ENCODE results near the gene NDFIP2.
A peak's percentile ranks its signal among the peaks of the same experiment; 100 is the strongest.

Gene NDFIP2

GRCh38 chr13:79497852-79498251, 16.9 kb downstream of the NDFIP2 start:
- no peak for DNase-seq

DNA sequence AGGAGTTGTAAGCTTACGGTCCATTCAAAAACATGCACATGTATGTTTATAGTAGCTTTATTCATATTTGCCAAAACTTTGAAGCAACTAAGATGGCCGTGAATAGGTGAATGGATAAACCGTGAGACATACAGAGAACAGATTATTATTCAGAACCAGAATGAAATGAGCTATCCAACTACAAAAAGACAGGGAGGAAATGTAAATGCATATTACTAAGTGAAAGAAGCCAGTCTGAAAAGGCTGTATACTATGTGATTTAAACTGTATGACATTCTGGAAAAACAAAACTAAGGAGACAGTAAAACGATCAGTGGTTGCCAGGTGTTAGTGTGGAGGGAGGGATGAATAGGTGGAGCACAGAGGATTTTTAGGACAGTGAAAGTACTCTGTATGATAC, 19.9 kb downstream of the NDFIP2 start:
- DNase-seq: no peak

GRCh38 chr13:79501538-79502232, 20.7 kb downstream of the NDFIP2 start:
- DNase-seq: no peak

DNA sequence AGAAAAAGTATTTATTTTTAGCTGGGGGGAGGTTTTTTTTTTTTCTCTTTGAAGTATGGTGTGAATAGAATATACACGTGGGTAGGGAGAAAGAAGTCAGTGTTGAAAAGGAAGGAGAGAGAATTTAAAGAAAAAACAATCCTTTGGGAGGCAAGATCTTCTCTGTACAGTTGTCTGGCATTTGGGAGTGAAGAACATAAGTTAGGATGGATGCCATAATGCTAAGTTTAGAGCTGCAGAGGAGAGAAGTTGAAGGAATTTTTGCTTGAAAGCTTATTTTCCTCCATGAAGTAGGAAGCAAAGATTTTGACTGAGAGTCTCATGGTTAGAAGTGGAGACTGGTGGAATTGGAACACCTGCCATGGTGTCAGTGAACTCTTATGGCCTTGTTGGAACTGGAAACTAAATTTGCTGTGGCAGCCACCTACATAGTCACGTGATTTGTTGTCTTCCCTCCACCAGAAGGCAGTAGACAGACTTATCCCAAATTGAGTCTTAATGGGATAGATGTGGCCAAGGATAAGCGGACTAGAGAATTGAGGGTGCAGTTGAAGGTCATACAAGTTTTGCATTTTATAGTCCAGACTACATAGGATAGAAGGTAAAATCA, 22.0 kb downstream of the NDFIP2 start:
- DNase-seq: no peak

- no peak for DNase-seq
These were observed 22.6 kb downstream of the NDFIP2 start for GRCh38 chr13:79503473-79504017.

DNA sequence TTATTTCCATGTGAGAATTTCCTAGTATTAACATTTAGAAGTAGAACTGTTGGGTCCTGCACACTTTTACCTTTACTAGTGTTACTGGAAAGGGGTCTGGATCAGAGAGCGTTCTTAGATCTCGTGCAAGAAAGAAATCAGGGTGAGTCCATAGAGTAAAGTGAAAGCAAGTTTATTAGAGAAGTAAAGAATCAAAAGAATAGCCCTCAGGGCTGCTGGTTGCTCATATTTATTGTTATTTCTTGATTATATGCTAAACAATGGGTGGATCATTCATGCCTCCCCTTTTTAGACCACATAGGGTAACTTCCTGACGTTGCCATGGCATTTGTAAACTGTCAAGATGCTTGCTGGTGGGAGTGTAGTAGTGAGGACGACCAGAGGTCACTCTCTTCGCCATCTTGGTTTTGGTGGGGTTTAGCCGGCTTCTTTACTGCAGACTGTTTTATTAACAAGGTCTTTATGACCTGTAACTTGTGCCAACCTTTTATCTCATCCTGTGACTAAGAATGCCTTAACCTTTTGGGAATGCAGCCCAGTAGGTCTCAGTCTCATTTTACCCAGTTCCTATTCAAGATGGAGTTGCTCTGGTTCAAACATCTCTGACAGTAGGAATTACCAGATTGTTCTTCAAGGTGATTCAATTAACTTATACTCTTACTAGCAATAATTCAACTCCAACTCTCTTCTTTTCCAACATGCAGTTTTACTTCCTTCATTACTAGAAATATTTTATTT, 27.4 kb downstream of the NDFIP2 start:
- DNase-seq: no peak

GRCh38 chr13:79511611-79512010, 30.7 kb downstream of the NDFIP2 start:
- no peak for DNase-seq

DNA sequence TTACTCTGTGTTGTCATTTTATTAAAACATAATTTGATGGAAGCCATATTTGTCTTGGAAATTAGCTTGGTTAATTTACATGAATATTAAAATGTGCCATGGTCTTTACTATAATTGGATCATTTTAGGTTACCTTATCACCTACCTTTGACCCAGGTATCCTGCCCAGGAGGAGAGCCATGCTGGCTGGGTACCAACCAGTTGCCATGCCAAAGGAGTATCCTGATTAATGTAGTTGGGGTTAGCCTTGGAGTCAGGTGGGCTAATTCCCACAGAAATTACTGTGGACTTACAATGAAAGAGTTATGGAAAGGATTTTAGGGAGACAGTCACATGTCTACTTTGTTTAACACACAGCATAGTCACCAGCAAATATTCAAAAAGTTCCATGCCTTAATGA, 32.0 kb downstream of the NDFIP2 start:
- DNase-seq: no peak

DNA sequence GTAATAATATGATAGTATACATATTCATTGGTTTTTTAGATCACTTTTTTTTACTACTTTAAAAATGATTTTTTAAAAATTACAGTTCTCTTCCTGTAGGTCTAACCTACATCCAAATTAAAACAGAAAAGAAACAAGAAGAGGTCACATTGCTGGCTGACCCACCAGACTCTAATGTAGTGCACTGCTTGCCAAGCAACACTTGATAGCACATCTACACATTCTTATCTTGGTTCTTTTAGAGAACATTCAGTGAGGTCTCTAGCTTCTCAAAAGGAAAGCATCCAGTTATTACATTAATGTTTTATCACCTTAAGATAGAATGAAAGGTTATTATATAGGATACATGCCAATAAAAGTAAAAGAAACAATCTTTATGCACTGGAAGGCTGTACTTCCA, 35.6 kb downstream of the NDFIP2 start:
- no peak for DNase-seq

GRCh38 chr13:79519255-79519654, 38.3 kb downstream of the NDFIP2 start:
- no peak for DNase-seq

- DNase-seq: peak; percentile 74
These were observed 41.6 kb downstream of the NDFIP2 start for GRCh38 chr13:79522583-79522982.

GRCh38 chr13:79525064-79525857, 44.3 kb downstream of the NDFIP2 start:
- no peak for DNase-seq

DNA sequence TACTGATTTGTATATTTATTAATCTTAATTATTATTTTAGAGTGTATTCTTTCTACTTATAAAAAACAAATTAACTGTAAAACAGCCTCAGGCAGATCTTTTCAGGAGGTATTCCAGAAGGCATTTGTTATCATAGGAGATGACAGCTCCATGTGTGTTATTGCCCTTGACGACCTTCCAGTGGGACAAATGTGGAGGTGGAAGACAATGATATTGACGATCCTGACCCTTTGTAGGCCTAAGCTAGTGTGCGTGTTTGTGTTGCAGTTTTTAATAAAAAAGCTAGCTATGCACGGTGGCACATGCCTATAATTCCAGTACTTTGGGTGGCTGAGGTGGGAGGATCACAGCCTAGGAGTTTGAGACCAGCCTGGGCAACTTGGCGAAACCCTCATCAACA, 46.7 kb downstream of the NDFIP2 start:
- DNase-seq: no peak

- DNase-seq: no peak
These were observed 47.4 kb downstream of the NDFIP2 start for GRCh38 chr13:79528356-79528755.

DNA sequence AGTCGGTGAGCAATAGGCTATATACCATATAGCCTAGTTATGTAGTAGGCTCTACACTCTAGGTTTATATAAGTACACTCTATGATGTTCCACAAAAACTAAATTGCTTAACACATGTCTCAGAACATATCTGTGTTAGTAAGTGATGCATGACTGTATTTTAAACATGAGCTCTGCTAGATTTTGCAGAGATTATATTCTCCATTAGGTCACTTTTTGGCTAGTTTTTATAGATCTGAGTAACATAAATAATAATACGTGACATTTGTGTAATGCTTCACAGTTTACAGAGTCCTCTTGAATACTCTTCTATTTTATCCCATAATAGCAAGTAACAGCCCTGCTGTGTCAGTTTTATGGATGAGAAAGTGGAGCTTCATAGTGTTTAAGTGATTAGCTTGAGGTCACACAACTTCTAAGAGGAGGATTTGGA, 47.8 kb downstream of the NDFIP2 start:
- DNase-seq: no peak

- DNase-seq: no peak
These were observed 48.9 kb downstream of the NDFIP2 start for GRCh38 chr13:79529817-79530216.

DNA sequence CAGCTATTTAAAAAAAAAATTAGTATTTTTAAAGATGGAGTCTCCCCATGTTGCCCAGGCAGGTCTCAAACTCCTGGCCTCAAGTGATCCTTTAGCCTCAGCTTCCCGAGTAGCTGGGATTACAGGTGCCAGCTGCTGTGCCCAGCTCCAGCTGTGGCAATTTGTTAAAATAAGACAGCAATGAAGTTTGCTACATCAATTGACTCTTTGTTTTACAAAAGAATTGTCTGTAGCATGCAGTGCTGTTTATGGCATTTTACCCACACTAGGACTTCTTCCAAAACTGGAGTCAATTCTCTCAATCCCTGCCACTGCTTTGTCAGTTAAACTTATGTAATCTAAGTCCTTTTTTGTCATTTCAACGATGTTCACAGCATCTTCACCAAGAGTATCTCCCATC, 49.3 kb downstream of the NDFIP2 start:
- no peak for DNase-seq

- no peak for DNase-seq
These were observed 50.7 kb downstream of the NDFIP2 start for GRCh38 chr13:79531542-79532254.

DNA sequence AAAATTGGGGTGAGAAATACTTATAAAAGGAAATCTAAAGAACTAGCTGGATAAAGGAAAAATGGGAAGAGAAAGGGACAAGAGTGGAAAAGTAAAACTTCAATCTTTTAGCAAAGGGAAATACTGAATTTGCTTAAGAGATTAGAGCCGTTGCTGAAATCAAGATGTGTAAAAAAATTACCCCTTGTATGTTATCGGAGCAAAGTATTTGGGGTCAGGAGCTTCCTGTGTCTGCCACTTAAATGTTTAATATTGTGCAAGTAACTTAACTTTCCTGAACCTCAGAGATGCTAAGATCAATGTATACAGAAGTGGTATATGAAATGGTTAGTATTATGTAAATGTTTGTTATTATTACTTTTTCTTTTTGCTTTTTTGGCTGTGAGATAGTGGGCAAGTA, 51.6 kb downstream of the NDFIP2 start:
- DNase-seq: no peak

DNA sequence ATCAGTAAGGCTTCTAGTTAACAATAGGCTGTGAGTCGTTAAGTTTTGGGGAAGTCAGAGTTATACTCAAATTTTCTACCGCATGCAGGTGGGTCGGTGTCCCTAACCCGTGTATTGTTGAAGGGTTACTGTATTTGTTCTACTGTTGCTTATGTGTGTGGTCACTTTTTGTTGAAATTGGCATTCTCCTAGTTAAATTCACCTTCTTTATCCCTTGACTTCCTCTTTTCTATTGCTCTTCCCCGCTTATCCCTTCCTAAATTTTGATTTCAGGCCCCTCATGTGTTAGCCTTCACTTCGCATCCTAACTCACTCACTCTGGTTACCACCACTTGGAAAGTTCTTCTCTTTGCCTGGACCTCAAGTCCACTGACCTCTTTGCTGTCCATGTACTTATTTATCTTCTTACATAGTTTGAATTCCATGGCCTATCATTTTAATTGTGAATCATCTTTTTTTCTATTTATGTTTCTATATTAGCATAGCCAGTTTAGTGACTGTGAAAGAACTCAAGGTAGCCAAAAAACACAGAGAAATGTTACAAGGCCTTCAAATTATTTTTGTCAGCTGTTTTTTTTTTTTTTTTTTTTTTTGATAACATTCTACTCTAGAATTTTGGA, 52.9 kb downstream of the NDFIP2 start:
- no peak for DNase-seq

DNA sequence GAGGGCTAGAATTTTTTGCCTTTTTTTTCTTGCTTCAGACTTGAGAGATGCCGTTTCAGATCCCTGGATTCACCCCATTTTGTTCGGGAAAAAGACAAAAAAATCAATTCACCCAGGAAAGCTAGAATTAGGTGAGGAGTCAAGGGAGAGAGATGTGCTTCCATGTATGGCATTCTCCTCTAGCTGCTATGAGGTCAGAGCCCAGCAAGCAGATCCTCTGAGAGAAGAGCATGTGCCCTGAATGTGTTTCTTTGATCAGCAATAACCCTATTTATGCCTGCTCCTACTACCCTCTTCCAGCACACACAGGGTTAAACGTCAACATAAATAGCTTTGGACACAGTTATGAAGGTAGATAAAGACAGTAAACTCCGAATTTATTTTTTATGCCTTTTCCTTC, 53.6 kb downstream of the NDFIP2 start:
- no peak for DNase-seq

DNA sequence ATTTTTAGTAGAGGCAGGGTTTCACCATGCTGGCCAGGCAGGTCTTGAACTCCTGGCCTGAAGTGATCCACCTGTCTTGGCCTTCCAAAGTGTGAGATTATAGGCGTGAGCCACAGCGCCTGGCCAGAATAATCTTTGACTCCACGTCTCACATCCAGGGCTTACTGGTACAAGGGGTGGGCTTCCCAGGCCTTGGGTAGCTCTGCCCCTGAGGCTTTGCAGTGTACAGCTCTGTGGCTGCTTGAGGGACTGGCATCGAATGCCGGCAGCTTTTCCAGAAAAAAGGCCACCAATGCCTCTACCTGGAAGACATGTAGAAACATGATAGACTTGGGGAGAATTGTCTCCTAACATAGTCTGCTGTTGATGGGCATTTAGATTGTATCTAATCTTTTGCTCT, 57.8 kb downstream of the NDFIP2 start:
- DNase-seq: no peak

Measured in GDM1 (cell line).